Hepatocyte (in vitro differentiated cells): ENCODE measurements around the gene WDR41.

Experiments used
- CTCF ChIP-seq: fragments of 200-600 bp; sonication (generic); IDR thresholded peaks from 2 replicates; pipeline ENCODE4 v1.5.1; 2016; ENCODE audit warnings: antibody characterized with exemption, mild to moderate bottlenecking; ENCODE audit not compliant: poor library complexity
- EZH2 ChIP-seq: fragments of 200-600 bp; sonication (generic); IDR thresholded peaks from 2 replicates; pipeline ENCODE4 v1.6.1; 2016; ENCODE audit warnings: antibody characterized with exemption, mild to moderate bottlenecking, borderline replicate concordance
- EZH2phosphoT487 ChIP-seq: fragments of 200-600 bp; sonication (generic); IDR thresholded peaks from one replicate; pipeline ENCODE4 v1.6.1; 2018; ENCODE audit warnings: antibody characterized with exemption, mild to moderate bottlenecking, low read depth, moderate library complexity; ENCODE audit not compliant: unreplicated experiment, severe bottlenecking

GRCh38 chr5:77407152-77407551 is 85.0 kb downstream of the WDR41 start:
- no peak for TF ChIP-seq CTCF
- TF ChIP-seq EZH2phosphoT487: no peak
- TF ChIP-seq EZH2: no peak
